Inflammatory macrophage (primary cell): Measurements from ENCODE around the gene APRT.
A peak's percentile ranks its signal among the peaks of the same experiment; 100 is the strongest.
"Not testable (repeated sequence)": the region's sequence is repeated elsewhere in the genome, so short reads cannot be mapped to it uniquely, and the experiment has no call there.

Source experiments
- DNase-seq, 2 donors: peaks; one replicate each; pipeline ENCODE4 v3.0.0-alpha.2; 2020 to 2022

The APRT gene

DNA sequence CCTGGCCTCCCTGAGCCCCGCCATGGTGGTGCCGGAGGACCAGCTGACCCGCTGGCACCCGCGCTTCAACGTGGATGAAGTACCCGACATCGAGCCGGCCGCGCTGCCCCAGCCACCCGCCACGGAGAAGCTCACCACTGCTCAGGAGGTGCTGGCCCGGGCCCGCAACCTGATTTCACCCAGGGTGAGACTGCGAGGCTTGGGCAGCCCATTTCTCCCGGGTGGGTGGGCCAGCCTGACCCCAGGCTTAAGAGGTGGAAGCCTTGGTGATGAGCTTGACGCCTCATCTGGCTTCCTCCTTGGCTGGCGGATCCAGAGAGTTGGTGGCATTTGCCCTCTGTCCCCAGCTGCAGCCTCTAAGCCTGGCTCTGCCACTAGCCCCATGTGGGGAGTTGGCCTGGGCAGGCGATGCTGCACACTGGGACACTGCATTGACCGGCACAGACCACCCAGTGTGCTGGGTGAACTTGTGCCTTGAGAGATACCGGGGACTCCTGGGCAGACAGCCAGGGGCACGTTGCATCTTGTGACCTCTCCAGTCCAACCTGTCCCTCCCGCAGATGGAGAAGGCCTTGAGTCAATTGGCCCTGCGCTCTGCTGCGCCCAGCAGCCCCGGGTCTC lies 5.1 kb downstream of the APRT start:
- DNase-seq, result no peak

- DNase-seq, result no peak
Observed at GRCh38 chr16:88805887-88806393, 5.8 kb downstream of the APRT start.

DNA sequence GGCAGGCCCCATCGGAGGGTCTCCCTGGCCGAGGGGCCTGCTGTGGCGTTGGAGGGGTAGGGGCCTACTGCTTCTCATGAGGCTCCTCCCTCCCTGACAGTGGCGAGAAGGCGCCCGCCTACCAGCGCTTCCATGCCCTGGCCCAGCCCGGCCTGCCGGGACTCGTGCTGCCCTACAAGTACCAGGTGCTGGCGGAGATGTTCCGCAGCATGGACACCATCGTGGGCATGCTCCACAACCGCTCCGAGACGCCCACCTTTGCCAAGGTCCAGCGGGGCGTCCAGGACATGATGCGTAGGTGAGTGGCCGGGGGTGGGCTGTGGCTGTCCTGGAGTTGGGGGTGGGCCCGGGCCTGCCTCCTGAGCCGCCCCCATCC lies 6.4 kb downstream of the APRT start:
- DNase-seq, result no peak

- no peak for DNase-seq
Observed at GRCh38 chr16:88804552-88805339, 7.0 kb downstream of the APRT start.

GRCh38 chr16:88804173-88804551 lies 7.6 kb downstream of the APRT start:
- no peak for DNase-seq

GRCh38 chr16:88803264-88803987 lies 8.3 kb downstream of the APRT start, which contains the start of gene CDT1:
CDT1 (plus strand) TSS chr16:88803789; CDS start chr16:88803832, 43 bp downstream.
- peak; percentile 83 to 91 for DNase-seq

GRCh38 chr16:88800277-88800592 lies 11.5 kb downstream of the APRT start:
- DNase-seq, result no peak

DNA sequence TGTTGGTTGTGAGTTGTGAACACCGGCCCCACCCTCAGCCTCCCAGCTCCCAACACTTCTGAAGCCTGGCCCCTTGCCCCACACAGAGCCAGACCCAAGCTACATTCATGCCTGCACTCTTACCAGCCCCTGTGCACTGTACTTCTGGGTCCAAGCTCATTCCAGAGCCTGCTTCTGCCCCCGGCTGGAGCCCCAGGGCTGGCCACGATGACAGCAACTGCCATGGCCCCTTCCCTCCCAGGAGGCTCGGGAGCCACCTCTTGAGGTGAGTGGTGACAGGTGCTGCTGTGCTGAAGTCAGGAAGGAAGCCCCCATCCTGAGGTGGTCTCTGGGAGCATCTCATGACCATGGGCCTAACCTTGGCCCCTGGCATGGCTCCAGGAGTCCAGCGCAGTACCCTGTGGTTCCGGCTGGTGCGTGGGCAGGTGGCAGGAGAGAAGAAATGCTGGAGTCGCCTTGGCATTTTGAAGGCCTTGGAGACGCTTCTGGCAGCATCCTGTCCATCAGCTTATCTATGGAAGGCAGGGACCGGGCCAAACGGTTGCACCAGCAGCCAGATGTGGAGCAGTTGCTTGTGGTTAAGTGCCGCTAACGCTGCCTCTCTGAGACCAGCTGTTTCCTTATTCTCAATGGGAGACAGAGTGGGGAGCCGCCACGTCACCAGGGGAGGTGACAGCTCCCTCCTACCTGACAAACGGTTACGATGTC lies 12.0 kb downstream of the APRT start:
- peak; percentile 37 to 49 for DNase-seq

GRCh38 chr16:88798772-88799455 lies 12.8 kb downstream of the APRT start:
- no peak for DNase-seq

DNA sequence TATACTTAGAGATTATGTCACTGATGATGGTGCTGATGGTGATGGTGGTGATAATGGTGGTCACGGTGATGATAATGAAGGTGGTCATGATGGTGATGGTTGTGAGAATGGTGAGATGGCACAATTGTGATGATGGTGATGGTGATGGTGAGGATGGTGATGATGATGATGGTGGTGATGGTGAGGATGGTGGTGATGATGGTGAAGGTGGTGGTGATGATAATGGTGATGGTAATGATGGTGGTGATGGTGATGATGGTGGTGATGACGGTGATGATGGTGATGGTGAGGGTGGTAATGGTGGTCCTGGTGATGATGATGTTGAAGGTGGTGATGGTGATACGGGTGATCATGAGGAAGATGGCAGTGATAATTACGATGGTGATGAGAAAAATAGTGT lies 13.7 kb downstream of the APRT start:
- DNase-seq, result no peak

DNA sequence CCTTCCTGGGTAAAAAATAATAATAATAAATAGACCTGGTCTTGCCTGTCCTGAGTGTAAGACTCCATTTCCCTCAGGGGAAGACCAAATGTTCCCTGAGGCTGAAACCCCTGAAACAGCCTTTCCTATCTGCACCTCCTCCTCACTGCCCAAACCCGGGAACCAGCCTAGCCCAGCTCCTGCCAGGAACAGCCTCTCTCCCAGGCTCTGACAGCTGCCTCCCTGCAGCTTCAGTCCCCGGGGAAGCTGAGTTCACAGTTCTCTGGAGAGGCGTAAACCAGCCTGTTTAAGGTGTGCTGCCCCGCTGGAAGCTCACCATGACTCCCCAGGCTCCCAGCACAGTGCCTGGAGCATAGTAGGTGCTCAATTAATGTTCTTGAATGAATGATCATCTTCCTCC lies 15.4 kb downstream of the APRT start:
- DNase-seq, result no peak

GRCh38 chr16:88793251-88793954 lies 18.3 kb downstream of the APRT start:
- no peak for DNase-seq

- DNase-seq, result no peak
Observed at GRCh38 chr16:88792668-88793250, 19.0 kb downstream of the APRT start.

DNA sequence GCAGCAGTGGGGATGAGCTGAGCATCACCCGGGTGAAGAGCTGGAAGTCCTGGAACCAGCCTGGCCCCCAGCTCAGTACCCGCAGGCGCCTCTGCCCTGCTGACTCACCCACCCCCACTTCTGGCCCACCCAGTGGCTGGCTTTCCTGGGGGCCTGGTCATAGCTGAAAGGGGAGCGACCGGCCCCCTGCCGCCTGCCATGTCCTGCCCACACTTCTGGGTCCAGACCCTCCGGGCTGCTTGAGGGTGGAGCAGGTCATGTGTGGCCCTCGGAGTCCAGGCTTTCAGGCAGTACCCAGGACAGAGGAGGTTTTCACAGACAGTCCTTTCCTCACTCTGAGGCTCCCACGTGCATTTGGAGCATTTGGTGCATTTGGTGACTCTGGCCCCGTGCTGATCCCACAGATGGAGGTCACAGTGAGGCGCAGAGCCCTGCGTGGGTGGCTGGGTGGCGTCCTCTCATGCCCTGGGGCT lies 19.6 kb downstream of the APRT start:
- DNase-seq, result peak; percentile 75 to 87

GRCh38 chr16:88790312-88791211 lies 21.2 kb downstream of the APRT start:
- DNase-seq, result peak; percentile 81 to 89

DNA sequence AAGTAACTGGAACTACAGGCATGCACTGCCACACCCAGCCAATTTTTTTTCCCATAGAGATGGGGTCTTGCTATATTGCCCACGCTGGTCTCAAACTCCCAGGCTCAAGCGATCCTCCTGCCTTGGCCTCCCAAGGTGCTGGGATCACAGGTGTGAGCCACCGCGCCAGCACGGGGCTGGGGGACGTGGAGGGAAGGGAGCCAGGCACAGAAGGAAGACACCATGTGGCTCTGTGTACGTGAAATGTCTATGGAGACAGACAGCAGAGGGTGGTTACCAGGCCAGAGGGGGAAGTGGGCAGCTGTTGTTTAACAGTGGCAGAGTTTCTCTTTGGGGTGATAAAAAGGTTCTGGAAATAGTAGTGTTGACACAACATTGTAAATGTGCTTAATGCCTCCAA lies 22.1 kb downstream of the APRT start:
- peak; percentile 73 to 82 for DNase-seq

DNA sequence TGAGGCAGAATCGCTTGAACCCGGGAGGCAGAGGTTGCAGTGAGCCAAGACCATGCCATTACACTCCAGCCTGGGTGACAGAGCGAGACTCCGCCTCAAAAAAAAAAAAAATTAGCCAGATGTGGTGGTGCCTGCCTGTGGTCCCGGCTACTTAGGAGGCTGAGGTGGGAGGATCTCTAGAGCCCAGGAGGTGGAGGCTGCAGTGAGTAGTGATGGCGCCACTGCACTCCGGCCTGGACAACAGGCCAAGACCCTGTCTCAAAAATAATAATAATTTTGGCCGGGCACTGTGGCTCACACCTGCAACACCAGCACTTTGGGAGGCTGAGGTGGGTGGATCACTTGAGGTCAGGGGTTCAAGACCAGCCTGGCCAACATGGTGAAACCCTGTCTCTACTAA lies 23.0 kb downstream of the APRT start:
- DNase-seq, result not testable (repeated sequence)

GRCh38 chr16:88787579-88788314 lies 24.0 kb downstream of the APRT start:
- DNase-seq, result no peak
